ENCODE results near the gene MICU2.

MICU2 gene

DNA sequence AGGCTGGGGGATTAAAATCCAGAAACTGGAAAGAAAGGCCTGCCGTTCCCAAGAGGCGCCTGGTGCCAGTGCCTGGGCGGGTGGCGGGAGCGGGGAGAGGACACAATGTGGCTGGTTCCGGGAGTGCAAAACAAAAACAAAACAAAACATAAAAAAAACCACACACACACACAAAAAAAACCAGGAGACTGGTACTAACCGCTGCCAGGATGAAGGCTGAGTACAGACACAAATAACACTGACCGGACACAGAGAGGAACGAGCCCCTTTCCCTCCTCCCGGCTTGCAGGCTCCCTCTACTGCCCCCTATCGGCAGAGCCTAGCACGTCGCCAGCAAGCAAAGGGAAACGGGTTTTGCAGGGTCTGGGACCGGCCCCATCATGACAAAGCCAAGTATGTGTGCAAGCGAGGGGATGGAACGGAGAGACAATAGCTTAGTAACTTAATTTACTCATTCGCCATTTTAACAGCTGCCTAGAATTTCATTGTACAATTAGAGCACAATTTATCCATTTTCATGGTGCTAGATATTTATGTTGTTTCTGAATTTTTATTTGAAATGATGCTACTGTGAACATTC is 127.0 kb downstream of the MICU2 start:
- Histone ChIP-seq H3K4me3 (IDR thresholded peaks at IDR 0.05; ENCODE audit: insufficient read depth, low read depth, low read length) (no peak overlapping the region), H3K27me3 (ENCODE audit: insufficient read depth, low read depth) (no peaks in the 10 kb centered on the region), H4K20me1 (ENCODE audit: insufficient read depth) (no peaks in the 10 kb centered on the region), H3K4me1 (ENCODE audit: low read depth, poor library complexity, severe bottlenecking) (no peaks in the 10 kb centered on the region), H3K79me2 (ENCODE audit: insufficient read depth, low read depth) (no peaks in the 10 kb centered on the region), H3K27ac (no peak overlapping the region), H3K4me2 (no peak overlapping the region), H2AFZ (ENCODE audit: low read depth) (peak overlapping the region; percentile 49; the same call in 1 of the 2 replicates), H3K36me3 (ENCODE audit: insufficient read depth) (no peaks in the 10 kb centered on the region), H3K9ac (no peak overlapping the region)
- TF ChIP-seq, protein P1, sequence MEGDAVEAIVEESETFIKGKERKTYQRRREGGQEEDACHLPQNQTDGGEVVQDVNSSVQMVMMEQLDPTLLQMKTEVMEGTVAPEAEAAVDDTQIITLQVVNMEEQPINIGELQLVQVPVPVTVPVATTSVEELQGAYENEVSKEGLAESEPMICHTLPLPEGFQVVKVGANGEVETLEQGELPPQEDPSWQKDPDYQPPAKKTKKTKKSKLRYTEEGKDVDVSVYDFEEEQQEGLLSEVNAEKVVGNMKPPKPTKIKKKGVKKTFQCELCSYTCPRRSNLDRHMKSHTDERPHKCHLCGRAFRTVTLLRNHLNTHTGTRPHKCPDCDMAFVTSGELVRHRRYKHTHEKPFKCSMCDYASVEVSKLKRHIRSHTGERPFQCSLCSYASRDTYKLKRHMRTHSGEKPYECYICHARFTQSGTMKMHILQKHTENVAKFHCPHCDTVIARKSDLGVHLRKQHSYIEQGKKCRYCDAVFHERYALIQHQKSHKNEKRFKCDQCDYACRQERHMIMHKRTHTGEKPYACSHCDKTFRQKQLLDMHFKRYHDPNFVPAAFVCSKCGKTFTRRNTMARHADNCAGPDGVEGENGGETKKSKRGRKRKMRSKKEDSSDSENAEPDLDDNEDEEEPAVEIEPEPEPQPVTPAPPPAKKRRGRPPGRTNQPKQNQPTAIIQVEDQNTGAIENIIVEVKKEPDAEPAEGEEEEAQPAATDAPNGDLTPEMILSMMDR (conservative IDR thresholded peaks at IDR 0.05; ENCODE audit: low read depth, low read length): peak; percentile 85

DNA sequence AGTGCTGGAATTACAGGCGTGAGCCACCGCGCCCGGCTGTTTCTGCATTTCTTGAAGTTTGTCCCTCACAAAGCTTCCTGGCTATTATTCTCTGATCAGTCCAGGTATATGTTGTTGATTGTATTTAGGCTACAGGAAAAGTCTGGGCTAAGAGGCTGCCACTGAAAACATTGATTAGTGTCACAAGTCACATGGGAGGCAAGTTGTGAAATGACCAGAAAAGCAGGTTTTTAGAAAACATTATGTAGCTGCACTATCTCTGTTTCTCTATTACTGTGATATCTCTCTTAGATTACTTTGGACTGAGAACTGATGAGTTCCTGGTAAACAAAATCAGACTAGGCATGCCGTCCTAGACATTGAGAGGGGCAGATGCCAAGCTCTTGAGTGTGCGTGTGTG is 128.9 kb downstream of the MICU2 start:
- Histone ChIP-seq H2AFZ (ENCODE audit: low read depth) (no peak overlapping the region), H3K27ac (no peak overlapping the region), H3K27me3 (ENCODE audit: insufficient read depth, low read depth) (no peaks in the 10 kb centered on the region), H3K9ac (no peak overlapping the region), H4K20me1 (ENCODE audit: insufficient read depth) (no peaks in the 10 kb centered on the region), H3K4me3 (IDR thresholded peaks at IDR 0.05; ENCODE audit: insufficient read depth, low read depth, low read length) (no peak overlapping the region), H3K36me3 (ENCODE audit: insufficient read depth) (no peaks in the 10 kb centered on the region), H3K4me1 (ENCODE audit: low read depth, poor library complexity, severe bottlenecking) (no peaks in the 10 kb centered on the region), H3K4me2 (no peak overlapping the region), H3K79me2 (ENCODE audit: insufficient read depth, low read depth) (no peaks in the 10 kb centered on the region)
- TF ChIP-seq, protein P1 (conservative IDR thresholded peaks at IDR 0.05; ENCODE audit: low read depth, low read length): no peak

DNA sequence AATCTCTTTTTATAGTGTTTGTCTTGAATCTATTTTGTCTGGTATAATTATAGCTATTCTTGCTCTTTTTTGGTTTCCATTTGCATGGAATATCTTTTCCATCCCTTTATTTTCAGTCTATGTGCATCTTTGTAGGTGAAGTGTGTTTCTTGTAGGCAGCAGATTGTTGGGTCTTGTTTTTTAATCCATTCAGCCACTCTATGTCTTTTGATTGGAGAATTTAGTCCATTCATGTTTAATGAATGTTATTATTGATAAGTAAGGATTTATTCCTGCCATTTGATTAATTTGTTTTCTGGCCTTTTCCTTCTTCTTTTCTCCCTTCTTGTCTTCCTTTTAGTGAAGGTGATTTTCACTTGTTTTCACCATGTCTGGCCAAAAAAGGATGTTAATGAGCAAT is 133.2 kb downstream of the MICU2 start:
- no peaks in the 10 kb centered on the region for H3K79me2 ChIP-seq (ENCODE audit: insufficient read depth, low read depth)
- no peak overlapping the region for H3K27ac ChIP-seq
- H3K9ac ChIP-seq: no peak overlapping the region
- H2AFZ ChIP-seq (ENCODE audit: low read depth): no peak overlapping the region
- H3K4me2 ChIP-seq: no peak overlapping the region
- no peaks in the 10 kb centered on the region for H3K4me1 ChIP-seq (ENCODE audit: low read depth, poor library complexity, severe bottlenecking)
- no peak overlapping the region for H3K4me3 ChIP-seq (IDR thresholded peaks at IDR 0.05; ENCODE audit: insufficient read depth, low read depth, low read length)
- no peaks in the 10 kb centered on the region for H3K36me3 ChIP-seq (ENCODE audit: insufficient read depth)
- TF ChIP-seq, protein P1 (conservative IDR thresholded peaks at IDR 0.05; ENCODE audit: low read depth, low read length): no peak
- no peaks in the 10 kb centered on the region for H4K20me1 ChIP-seq (ENCODE audit: insufficient read depth)
- no peaks in the 10 kb centered on the region for H3K27me3 ChIP-seq (ENCODE audit: insufficient read depth, low read depth)

DNA sequence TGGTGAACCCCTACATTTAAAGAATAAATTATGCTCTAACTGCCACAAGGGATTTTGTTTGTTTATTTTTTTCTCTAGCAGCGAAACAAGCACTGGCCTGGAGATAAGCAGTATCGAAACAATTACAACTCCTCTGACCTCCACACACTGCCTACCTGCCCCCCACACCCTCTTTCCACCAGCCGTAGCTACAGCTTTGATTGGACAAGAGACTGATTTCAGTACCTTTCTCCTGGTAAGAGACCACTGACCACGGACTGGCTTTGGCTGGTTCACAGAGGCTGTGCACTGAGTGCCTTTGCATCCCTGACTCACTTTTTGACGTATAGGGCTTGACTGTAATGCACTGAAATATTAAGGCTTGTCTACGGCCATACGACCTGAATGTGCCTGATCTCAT is 137.4 kb downstream of the MICU2 start:
- Histone ChIP-seq H3K4me2 (no peak overlapping the region), H3K36me3 (ENCODE audit: insufficient read depth) (no peaks in the 10 kb centered on the region), H3K27me3 (ENCODE audit: insufficient read depth, low read depth) (no peaks in the 10 kb centered on the region), H3K79me2 (ENCODE audit: insufficient read depth, low read depth) (no peaks in the 10 kb centered on the region), H4K20me1 (ENCODE audit: insufficient read depth) (no peaks in the 10 kb centered on the region), H3K27ac (no peak overlapping the region), H3K4me3 (IDR thresholded peaks at IDR 0.05; ENCODE audit: insufficient read depth, low read depth, low read length) (no peak overlapping the region), H2AFZ (ENCODE audit: low read depth) (no peak overlapping the region), H3K4me1 (ENCODE audit: low read depth, poor library complexity, severe bottlenecking) (no peaks in the 10 kb centered on the region), H3K9ac (no peak overlapping the region)
- TF ChIP-seq, protein P1 (conservative IDR thresholded peaks at IDR 0.05; ENCODE audit: low read depth, low read length): no peak

All from KMS-11 (cell line).